AG04449 (cell line): ENCODE results near the gene DCXR.

Source experiments
- CTCF ChIA-PET: fragments of 350-600 bp; formaldehyde crosslinking; extraction: SDS; loops from one replicate; lab custom pipeline; 2021; ENCODE audit warnings: antibody characterized with exemption; lab: Yijun Ruan, JAX
- POLR2A ChIA-PET: fragments of 400-600, 350-600 bp; formaldehyde crosslinking; extraction: SDS; loops from one replicate; lab custom pipeline; 2020; ENCODE audit warnings: antibody characterized with exemption, inconsistent platforms; lab: Yijun Ruan, JAX
- DNase-seq: peaks from one replicate; pipeline ENCODE4 v3.0.0-alpha.2; 2010; ENCODE audit warnings: low read depth, low spot score
- H3K4me3 ChIP-seq: 2 replicates; pipeline ENCODE4 v1.5.1; 2011; ENCODE audit warnings: low read depth, mild to moderate bottlenecking, control low read depth, low read length
- CTCF ChIP-seq: IDR thresholded peaks from one replicate; pipeline ENCODE4 v1.5.1; 2011; ENCODE audit warnings: mild to moderate bottlenecking, moderate library complexity, low read length, control low read depth, inconsistent platforms; ENCODE audit not compliant: insufficient read depth; ENCODE audit errors: missing control alignments

Gene DCXR

GRCh38 chr17:82029391-82029790 is 8.1 kb downstream of the DCXR start:
- POLR2A ChIA-PET: interaction anchor here (1.0 to 1.5 kb wide), 2 partner anchors 21 to 69 kb away, joined by 3 to 4 read pairs; partner anchors contain the start of gene FASN
- DNase-seq: no peak
- CTCF ChIA-PET: interaction anchor here (0.8 to 4.2 kb wide), 19 partner anchors 9 to 292 kb away, joined by 3 to 94 read pairs (median 8); partner anchors contain the start of gene NOTUM
- H3K4me3 ChIP-seq: no peak overlapping the region
- TF ChIP-seq CTCF: no peak

GRCh38 chr17:82028966-82029365 is 8.5 kb downstream of the DCXR start:
- H3K4me3 ChIP-seq: no peak overlapping the region
- DNase-seq: no peak
- no peak for TF ChIP-seq CTCF
- POLR2A ChIA-PET: no interaction called here
- CTCF ChIA-PET: interaction anchor here (1.2 to 4.2 kb wide), 11 partner anchors 9 to 203 kb away, joined by 3 to 94 read pairs (median 12); partner anchors contain the start of genes DCXR and NOTUM

GRCh38 chr17:82028246-82028645 is 9.3 kb downstream of the DCXR start:
- POLR2A ChIA-PET: no interaction called here
- CTCF ChIA-PET: interaction anchor here (0.6 to 4.2 kb wide), 5 partner anchors 8 to 128 kb away, joined by 3 to 94 read pairs (median 4); partner anchors contain the start of gene DCXR
- no peak for DNase-seq
- TF ChIP-seq CTCF: no peak
- no peak overlapping the region for H3K4me3 ChIP-seq

- no peak for TF ChIP-seq CTCF
- CTCF ChIA-PET: interaction anchor here (1.1 to 1.7 kb wide), 3 partner anchors 12 to 129 kb away, joined by 3 to 6 read pairs (median 4); partner anchors contain the start of gene DCXR
- POLR2A ChIA-PET: interaction anchor here (0.7 kb wide), 1 partner anchor 12 kb away, joined by 3 read pairs; the partner anchor contains the start of gene DCXR
- no peak for DNase-seq
- no peak overlapping the region for H3K4me3 ChIP-seq
These were observed 11.9 kb downstream of the DCXR start for GRCh38 chr17:82025401-82026107.

GRCh38 chr17:82024859-82025258 is 12.6 kb downstream of the DCXR start:
- no peak for DNase-seq
- H3K4me3 ChIP-seq: no peak overlapping the region
- no peak for TF ChIP-seq CTCF
- ChIA-PET POLR2A (no interaction called here), CTCF (interaction anchor here (1.7 to 10.7 kb wide), 2 partner anchors 13 to 63 kb away, joined by 4 to 290 read pairs; partner anchors contain the start of genes DCXR and NOTUM)

GRCh38 chr17:82023447-82024241 is 13.9 kb downstream of the DCXR start:
- DNase-seq: no peak
- CTCF ChIA-PET: interaction anchor here (0.6 to 10.7 kb wide), 10 partner anchors 9 to 192 kb away, joined by 3 to 290 read pairs (median 4); partner anchors contain the start of genes DCXR, NOTUM and RAC3
- TF ChIP-seq CTCF: no peak
- H3K4me3 ChIP-seq: peak overlapping the region; percentile 68
- POLR2A ChIA-PET: interaction anchor here (1.0 kb wide), 4 partner anchors 8 to 205 kb away, joined by 3 to 4 read pairs (median 4); partner anchors contain the start of genes DCXR, RAC3 and SLC16A3
